ENCODE results near the gene ZNF280C. TPM values are rescaled to one million over a fixed set of nuclear protein-coding genes. Genes with fewer than 3 reads are reported as not detected.

The ZNF280C gene
- total and polyA plus RNA-seq, 2 of the 13 experiments (the other 11 are each of a cell fraction or from before 2014, with no cell fraction given) = 3.0 to 3.3 TPM

GRCh38 chrX:130287071-130287770 lies 18.5 kb upstream of the ZNF280C start:
- CTCF ChIA-PET (ENCODE audit: low intra/inter-chr PET ratio, low total read pairs) = no interaction called here
- intact Hi-C loops (cut with micrococcal nuclease; ENCODE audit: unreplicated experiment) = no loop called here
- Histone ChIP-seq H3K36me3 (replicated peaks in 1 of 2; ENCODE audit: control insufficient read depth in 1 of 2, insufficient read depth in 2 of 2, low read length in 2 of 2) (no peaks in the 10 kb centered on the region), H3K79me2 (ENCODE audit: insufficient read depth, low read length) (no peaks in the 10 kb centered on the region), H4K20me1 (ENCODE audit: insufficient read depth, low read length) (no peaks in the 10 kb centered on the region), H2AFZ (ENCODE audit: low read length) (peak overlapping the region; percentile 69), H3K4me3 (replicated peaks in 1 of 3; ENCODE audit: insufficient read depth in 1 of 3, low read depth in 2 of 3, low read length in 3 of 3) (peak overlapping the region; percentile 15 to 48 (median 42); a peak in 5 of 6 replicates), H3K4me2 (ENCODE audit: low read depth, low read length) (peak overlapping the region; percentile 74), H3K4me1 (ENCODE audit: insufficient read depth, low read length) (peaks cover 5% of the 10 kb centered on the region; the same call in 1 of the 2 replicates), H3K9ac (ENCODE audit: insufficient read depth, low read depth, low read length) (no peak overlapping the region), H3K27ac (ENCODE audit: extremely low read length, insufficient read depth, low read length) (no peak overlapping the region), H3K27me3 (ENCODE audit: control insufficient read depth in 1 of 2, insufficient read depth in 2 of 2, low read length in 2 of 2) (no peaks in the 10 kb centered on the region), H3K9me3 (ENCODE audit: low read length) (no peaks in the 10 kb centered on the region)
- DNase-seq (ENCODE audit: low spot score) = peak; percentile 16
- BruUV-seq (replicated peaks) = no TSS peak
- in situ Hi-C loops (cut with HindIII; ENCODE audit: extremely low pct_ligation_motif_present, low pct_unique_long_range_greater_than_20kb) = no loop called here
- ATAC-seq = peak; percentile 70
- WGBS (ENCODE audit: low lambda C conversion rate) = 16% methylated on average over 5 of the region's 11 CpGs
- peak; percentile 39; the same call in 1 of the 2 replicates for TF ChIP-seq HNF4A (CRISPR knock-in tag; IDR thresholded peaks at IDR 0.05)
- TF ChIP-seq STAT6 (CRISPR knock-in tag; IDR thresholded peaks at IDR 0.05; ENCODE audit: borderline replicate concordance) = no peak
- peak; percentile 33; the same call in 1 of the 2 replicates for TF ChIP-seq NFYB (CRISPR knock-in tag; IDR thresholded peaks at IDR 0.05)
- peak; percentile 90 for FAIRE-seq
- POLR2A ChIA-PET = no interaction called here

GRCh38 chrX:130285710-130286109 lies 17.0 kb upstream of the ZNF280C start:
- WGBS (ENCODE audit: low lambda C conversion rate) = 50% methylated on average over 2 of the region's 2 CpGs
- Histone ChIP-seq H3K9me3 (ENCODE audit: low read length) (no peaks in the 10 kb centered on the region), H3K9ac (ENCODE audit: insufficient read depth, low read depth, low read length) (no peak overlapping the region), H3K36me3 (replicated peaks in 1 of 2; ENCODE audit: control insufficient read depth in 1 of 2, insufficient read depth in 2 of 2, low read length in 2 of 2) (no peaks in the 10 kb centered on the region), H2AFZ (ENCODE audit: low read length) (no peak overlapping the region), H3K27me3 (ENCODE audit: control insufficient read depth in 1 of 2, insufficient read depth in 2 of 2, low read length in 2 of 2) (no peaks in the 10 kb centered on the region), H3K4me3 (replicated peaks in 1 of 3; ENCODE audit: insufficient read depth in 1 of 3, low read depth in 2 of 3, low read length in 3 of 3) (no peak overlapping the region), H3K27ac (ENCODE audit: extremely low read length, insufficient read depth, low read length) (no peak overlapping the region), H3K4me1 (ENCODE audit: insufficient read depth, low read length) (peaks cover 5% of the 10 kb centered on the region; the same call in 1 of the 2 replicates), H3K79me2 (ENCODE audit: insufficient read depth, low read length) (no peaks in the 10 kb centered on the region), H4K20me1 (ENCODE audit: insufficient read depth, low read length) (no peaks in the 10 kb centered on the region), H3K4me2 (ENCODE audit: low read depth, low read length) (no peak overlapping the region)
- ATAC-seq (no peak), FAIRE-seq (no peak), DNase-seq (ENCODE audit: low spot score) (no peak)
- intact Hi-C loops (cut with micrococcal nuclease; ENCODE audit: unreplicated experiment) = no loop called here
- ChIA-PET CTCF (ENCODE audit: low intra/inter-chr PET ratio, low total read pairs) (no interaction called here), POLR2A (no interaction called here)
- in situ Hi-C loops (cut with HindIII; ENCODE audit: extremely low pct_ligation_motif_present, low pct_unique_long_range_greater_than_20kb) = no loop called here
- no TSS peak for BruUV-seq (replicated peaks)
- TF ChIP-seq, protein P1, sequence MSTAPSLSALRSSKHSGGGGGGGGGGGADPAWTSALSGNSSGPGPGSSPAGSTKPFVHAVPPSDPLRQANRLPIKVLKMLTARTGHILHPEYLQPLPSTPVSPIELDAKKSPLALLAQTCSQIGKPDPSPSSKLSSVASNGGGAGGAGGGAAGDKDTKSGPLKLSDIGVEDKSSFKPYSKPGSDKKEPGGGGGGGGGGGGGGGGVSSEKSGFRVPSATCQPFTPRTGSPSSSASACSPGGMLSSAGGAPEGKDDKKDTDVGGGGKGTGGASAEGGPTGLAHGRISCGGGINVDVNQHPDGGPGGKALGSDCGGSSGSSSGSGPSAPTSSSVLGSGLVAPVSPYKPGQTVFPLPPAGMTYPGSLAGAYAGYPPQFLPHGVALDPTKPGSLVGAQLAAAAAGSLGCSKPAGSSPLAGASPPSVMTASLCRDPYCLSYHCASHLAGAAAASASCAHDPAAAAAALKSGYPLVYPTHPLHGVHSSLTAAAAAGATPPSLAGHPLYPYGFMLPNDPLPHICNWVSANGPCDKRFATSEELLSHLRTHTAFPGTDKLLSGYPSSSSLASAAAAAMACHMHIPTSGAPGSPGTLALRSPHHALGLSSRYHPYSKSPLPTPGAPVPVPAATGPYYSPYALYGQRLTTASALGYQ (CRISPR knock-in tag; IDR thresholded peaks at IDR 0.05) = no peak
- TF ChIP-seq CHD2 (IDR thresholded peaks at IDR 0.05; ENCODE audit: low read depth, low read length) (no peak), CHD4 (IDR thresholded peaks at IDR 0.05; ENCODE audit: borderline replicate concordance, low read length) (no peak), TP53 (CRISPR knock-in tag; conservative IDR thresholded peaks at IDR 0.05) (no peak), ISL2 (CRISPR knock-in tag; IDR thresholded peaks at IDR 0.05) (no peak), ELF1 (CRISPR knock-in tag; IDR thresholded peaks at IDR 0.05) (no peak), ZNF343 (CRISPR knock-in tag; IDR thresholded peaks at IDR 0.05) (no peak), ZFP36L2 (CRISPR knock-in tag; IDR thresholded peaks at IDR 0.05) (no peak), RORA (CRISPR knock-in tag; IDR thresholded peaks at IDR 0.05) (no peak)
- TF ChIP-seq, protein P2, sequence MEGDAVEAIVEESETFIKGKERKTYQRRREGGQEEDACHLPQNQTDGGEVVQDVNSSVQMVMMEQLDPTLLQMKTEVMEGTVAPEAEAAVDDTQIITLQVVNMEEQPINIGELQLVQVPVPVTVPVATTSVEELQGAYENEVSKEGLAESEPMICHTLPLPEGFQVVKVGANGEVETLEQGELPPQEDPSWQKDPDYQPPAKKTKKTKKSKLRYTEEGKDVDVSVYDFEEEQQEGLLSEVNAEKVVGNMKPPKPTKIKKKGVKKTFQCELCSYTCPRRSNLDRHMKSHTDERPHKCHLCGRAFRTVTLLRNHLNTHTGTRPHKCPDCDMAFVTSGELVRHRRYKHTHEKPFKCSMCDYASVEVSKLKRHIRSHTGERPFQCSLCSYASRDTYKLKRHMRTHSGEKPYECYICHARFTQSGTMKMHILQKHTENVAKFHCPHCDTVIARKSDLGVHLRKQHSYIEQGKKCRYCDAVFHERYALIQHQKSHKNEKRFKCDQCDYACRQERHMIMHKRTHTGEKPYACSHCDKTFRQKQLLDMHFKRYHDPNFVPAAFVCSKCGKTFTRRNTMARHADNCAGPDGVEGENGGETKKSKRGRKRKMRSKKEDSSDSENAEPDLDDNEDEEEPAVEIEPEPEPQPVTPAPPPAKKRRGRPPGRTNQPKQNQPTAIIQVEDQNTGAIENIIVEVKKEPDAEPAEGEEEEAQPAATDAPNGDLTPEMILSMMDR (CRISPR knock-in tag; IDR thresholded peaks at IDR 0.05) = no peak
